ENCODE data around the gene SPC24. TPM values are rescaled to one million over a fixed set of nuclear protein-coding genes. Genes with fewer than 3 reads are reported as not detected.

SPC24 gene
- total and polyA plus RNA-seq, 9 of the 15 experiments (the other 6 are each of a cell fraction or from before 2014, with no cell fraction given) = 18.2 to 154 (median 60.9) TPM

DNA sequence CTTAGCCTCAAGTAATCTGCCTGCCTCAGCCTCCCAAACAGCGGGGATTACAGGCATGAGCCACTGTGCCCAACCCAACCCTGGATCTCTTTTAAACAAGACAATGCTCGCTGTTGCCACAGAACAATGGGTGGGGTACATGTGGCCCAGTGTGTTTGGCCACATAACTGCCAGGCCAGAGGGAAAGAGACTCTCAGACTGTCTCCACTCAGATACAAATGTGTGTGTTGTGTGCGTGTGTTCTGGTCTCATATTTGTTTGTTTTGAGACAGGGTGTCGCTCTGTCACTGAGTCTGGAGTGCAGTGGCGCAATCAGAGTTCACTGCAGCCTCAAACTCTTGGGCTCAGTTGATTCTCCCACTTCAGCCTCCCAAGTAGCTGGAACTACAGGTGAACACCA lies 40.5 kb downstream of the SPC24 start (continued):
- TF ChIP-seq, protein P1, sequence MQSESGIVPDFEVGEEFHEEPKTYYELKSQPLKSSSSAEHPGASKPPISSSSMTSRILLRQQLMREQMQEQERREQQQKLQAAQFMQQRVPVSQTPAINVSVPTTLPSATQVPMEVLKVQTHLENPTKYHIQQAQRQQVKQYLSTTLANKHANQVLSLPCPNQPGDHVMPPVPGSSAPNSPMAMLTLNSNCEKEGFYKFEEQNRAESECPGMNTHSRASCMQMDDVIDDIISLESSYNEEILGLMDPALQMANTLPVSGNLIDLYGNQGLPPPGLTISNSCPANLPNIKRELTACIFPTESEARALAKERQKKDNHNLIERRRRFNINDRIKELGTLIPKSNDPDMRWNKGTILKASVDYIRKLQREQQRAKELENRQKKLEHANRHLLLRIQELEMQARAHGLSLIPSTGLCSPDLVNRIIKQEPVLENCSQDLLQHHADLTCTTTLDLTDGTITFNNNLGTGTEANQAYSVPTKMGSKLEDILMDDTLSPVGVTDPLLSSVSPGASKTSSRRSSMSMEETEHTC (IDR thresholded peaks at IDR 0.05) = no peak
- TF ChIP-seq HIVEP1 (CRISPR knock-in tag; IDR thresholded peaks at IDR 0.05) (no peak), ZNF584 (CRISPR knock-in tag; IDR thresholded peaks at IDR 0.05; ENCODE audit: low read depth) (no peak), SIN3A (IDR thresholded peaks at IDR 0.05; ENCODE audit: borderline replicate concordance in 2 of 2, control insufficient read depth in 1 of 2, low read depth in 2 of 2, low read length in 2 of 2) (no peak), ADNP (tag; IDR thresholded peaks at IDR 0.05) (no peak), NFE2L1 (tag; IDR thresholded peaks at IDR 0.05; ENCODE audit: borderline replicate concordance, low read depth) (no peak), PML (IDR thresholded peaks at IDR 0.05; ENCODE audit: low read length) (0 out of 2 replicates have a peak, but pooled peaks have one; percentile 30), MTA2 (IDR thresholded peaks at IDR 0.05; ENCODE audit: low read depth) (no peak), TCF3 (CRISPR knock-in tag; IDR thresholded peaks at IDR 0.05) (no peak), POLR2B (IDR thresholded peaks at IDR 0.05; ENCODE audit: low read depth, partially characterized antibody) (peak; percentile 58), SRSF9 (IDR thresholded peaks at IDR 0.05; ENCODE audit: borderline replicate concordance, low read depth, low read length) (no peak), KHSRP (IDR thresholded peaks at IDR 0.05) (no peak), ZNF121 (CRISPR knock-in tag; conservative IDR thresholded peaks at IDR 0.05) (no peak), STAT5B (CRISPR knock-in tag; IDR thresholded peaks at IDR 0.05) (no peak), GTF2A2 (tag; IDR thresholded peaks at IDR 0.05) (no peak), ZNF778 (CRISPR knock-in tag; IDR thresholded peaks at IDR 0.05) (no peak), MED1 (CRISPR knock-in tag; IDR thresholded peaks at IDR 0.05; ENCODE audit: borderline replicate concordance) (no peak)
- TF ChIP-seq, protein P2, sequence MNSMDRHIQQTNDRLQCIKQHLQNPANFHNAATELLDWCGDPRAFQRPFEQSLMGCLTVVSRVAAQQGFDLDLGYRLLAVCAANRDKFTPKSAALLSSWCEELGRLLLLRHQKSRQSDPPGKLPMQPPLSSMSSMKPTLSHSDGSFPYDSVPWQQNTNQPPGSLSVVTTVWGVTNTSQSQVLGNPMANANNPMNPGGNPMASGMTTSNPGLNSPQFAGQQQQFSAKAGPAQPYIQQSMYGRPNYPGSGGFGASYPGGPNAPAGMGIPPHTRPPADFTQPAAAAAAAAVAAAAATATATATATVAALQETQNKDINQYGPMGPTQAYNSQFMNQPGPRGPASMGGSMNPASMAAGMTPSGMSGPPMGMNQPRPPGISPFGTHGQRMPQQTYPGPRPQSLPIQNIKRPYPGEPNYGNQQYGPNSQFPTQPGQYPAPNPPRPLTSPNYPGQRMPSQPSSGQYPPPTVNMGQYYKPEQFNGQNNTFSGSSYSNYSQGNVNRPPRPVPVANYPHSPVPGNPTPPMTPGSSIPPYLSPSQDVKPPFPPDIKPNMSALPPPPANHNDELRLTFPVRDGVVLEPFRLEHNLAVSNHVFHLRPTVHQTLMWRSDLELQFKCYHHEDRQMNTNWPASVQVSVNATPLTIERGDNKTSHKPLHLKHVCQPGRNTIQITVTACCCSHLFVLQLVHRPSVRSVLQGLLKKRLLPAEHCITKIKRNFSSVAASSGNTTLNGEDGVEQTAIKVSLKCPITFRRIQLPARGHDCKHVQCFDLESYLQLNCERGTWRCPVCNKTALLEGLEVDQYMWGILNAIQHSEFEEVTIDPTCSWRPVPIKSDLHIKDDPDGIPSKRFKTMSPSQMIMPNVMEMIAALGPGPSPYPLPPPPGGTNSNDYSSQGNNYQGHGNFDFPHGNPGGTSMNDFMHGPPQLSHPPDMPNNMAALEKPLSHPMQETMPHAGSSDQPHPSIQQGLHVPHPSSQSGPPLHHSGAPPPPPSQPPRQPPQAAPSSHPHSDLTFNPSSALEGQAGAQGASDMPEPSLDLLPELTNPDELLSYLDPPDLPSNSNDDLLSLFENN (IDR thresholded peaks at IDR 0.05; ENCODE audit: low read depth in 2 of 2, low read length in 2 of 2) = no peak
- TF ChIP-seq, protein P3, sequence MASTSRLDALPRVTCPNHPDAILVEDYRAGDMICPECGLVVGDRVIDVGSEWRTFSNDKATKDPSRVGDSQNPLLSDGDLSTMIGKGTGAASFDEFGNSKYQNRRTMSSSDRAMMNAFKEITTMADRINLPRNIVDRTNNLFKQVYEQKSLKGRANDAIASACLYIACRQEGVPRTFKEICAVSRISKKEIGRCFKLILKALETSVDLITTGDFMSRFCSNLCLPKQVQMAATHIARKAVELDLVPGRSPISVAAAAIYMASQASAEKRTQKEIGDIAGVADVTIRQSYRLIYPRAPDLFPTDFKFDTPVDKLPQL (IDR thresholded peaks at IDR 0.05; ENCODE audit: extremely low read depth, insufficient read length) = no peak
- TF ChIP-seq, protein P4, sequence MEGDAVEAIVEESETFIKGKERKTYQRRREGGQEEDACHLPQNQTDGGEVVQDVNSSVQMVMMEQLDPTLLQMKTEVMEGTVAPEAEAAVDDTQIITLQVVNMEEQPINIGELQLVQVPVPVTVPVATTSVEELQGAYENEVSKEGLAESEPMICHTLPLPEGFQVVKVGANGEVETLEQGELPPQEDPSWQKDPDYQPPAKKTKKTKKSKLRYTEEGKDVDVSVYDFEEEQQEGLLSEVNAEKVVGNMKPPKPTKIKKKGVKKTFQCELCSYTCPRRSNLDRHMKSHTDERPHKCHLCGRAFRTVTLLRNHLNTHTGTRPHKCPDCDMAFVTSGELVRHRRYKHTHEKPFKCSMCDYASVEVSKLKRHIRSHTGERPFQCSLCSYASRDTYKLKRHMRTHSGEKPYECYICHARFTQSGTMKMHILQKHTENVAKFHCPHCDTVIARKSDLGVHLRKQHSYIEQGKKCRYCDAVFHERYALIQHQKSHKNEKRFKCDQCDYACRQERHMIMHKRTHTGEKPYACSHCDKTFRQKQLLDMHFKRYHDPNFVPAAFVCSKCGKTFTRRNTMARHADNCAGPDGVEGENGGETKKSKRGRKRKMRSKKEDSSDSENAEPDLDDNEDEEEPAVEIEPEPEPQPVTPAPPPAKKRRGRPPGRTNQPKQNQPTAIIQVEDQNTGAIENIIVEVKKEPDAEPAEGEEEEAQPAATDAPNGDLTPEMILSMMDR (IDR thresholded peaks at IDR 0.05 in 2 of 3, conservative IDR thresholded peaks at IDR 0.05 in 1 of 3; ENCODE audit: insufficient read depth in 2 of 3, low read depth in 1 of 3, low read length in 3 of 3) = no peak
- TF ChIP-seq, protein P5, sequence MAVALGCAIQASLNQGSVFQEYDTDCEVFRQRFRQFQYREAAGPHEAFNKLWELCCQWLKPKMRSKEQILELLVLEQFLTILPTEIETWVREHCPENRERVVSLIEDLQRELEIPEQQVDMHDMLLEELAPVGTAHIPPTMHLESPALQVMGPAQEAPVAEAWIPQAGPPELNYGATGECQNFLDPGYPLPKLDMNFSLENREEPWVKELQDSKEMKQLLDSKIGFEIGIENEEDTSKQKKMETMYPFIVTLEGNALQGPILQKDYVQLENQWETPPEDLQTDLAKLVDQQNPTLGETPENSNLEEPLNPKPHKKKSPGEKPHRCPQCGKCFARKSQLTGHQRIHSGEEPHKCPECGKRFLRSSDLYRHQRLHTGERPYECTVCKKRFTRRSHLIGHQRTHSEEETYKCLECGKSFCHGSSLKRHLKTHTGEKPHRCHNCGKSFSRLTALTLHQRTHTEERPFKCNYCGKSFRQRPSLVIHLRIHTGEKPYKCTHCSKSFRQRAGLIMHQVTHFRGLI (CRISPR knock-in tag; IDR thresholded peaks at IDR 0.05) = no peak
